ENCODE measurements around the gene MAD1L1. TPM values are rescaled to one million over a fixed set of nuclear protein-coding genes. Genes with fewer than 3 reads are reported as not detected.

The MAD1L1 gene
- total RNA-seq, 1 experiment from 2014 or later = 38.5 TPM

DNA sequence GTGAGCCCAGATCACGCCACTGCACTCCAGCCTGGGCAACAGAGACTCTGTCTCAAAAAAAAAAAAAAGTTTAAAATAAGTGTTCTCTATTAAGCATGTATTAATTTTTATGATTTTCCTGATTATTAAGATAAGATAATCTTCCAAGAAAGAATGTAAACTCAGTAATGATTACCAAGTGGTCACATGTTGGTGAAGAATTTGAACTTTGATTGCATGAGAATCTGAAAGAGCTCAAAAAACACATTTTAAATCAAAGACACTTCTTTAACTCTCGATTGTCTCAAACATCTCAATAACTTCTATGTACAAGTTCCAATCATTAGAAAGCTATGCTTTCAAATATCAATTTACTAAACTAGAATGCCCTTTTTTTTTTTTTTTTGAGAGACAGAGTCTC lies 47.7 kb upstream of the MAD1L1 start (continued):
- TF ChIP-seq, protein P1, sequence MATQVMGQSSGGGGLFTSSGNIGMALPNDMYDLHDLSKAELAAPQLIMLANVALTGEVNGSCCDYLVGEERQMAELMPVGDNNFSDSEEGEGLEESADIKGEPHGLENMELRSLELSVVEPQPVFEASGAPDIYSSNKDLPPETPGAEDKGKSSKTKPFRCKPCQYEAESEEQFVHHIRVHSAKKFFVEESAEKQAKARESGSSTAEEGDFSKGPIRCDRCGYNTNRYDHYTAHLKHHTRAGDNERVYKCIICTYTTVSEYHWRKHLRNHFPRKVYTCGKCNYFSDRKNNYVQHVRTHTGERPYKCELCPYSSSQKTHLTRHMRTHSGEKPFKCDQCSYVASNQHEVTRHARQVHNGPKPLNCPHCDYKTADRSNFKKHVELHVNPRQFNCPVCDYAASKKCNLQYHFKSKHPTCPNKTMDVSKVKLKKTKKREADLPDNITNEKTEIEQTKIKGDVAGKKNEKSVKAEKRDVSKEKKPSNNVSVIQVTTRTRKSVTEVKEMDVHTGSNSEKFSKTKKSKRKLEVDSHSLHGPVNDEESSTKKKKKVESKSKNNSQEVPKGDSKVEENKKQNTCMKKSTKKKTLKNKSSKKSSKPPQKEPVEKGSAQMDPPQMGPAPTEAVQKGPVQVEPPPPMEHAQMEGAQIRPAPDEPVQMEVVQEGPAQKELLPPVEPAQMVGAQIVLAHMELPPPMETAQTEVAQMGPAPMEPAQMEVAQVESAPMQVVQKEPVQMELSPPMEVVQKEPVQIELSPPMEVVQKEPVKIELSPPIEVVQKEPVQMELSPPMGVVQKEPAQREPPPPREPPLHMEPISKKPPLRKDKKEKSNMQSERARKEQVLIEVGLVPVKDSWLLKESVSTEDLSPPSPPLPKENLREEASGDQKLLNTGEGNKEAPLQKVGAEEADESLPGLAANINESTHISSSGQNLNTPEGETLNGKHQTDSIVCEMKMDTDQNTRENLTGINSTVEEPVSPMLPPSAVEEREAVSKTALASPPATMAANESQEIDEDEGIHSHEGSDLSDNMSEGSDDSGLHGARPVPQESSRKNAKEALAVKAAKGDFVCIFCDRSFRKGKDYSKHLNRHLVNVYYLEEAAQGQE (IDR thresholded peaks at IDR 0.05; ENCODE audit: low read depth) = no peak

DNA sequence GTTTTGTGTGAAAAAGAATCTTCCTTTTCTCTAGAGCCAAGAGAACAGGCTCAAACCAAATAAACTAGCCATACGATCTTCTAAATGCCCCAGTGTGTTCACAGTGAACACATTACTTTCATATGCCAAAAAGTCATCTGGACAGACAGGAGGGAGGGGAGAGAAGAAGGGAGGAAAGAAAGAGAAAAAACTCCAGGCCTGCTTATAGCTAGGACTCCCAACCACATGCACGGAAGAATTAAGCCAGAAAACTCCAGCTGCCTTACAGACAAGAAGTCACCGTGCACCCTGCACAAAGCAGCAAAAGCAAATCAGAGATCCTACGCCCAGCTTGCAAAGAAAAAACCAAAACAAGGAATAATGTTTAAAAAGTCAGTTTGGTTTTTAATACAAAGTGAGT lies 47.2 kb upstream of the MAD1L1 start:
- H3K9me3 ChIP-seq (ENCODE audit: control insufficient read depth in 1 of 2, insufficient read depth in 1 of 2, low read depth in 1 of 2, low read length in 2 of 2) = no peaks in the 10 kb centered on the region
- no peak overlapping the region for H2AFZ ChIP-seq (ENCODE audit: low read depth, low read length, poor library complexity, severe bottlenecking)
- no peak for TF ChIP-seq CEBPB (IDR thresholded peaks at IDR 0.05; ENCODE audit: low read depth)
- no TSS peak for BruUV-seq (replicated peaks)
- intact Hi-C loops (cut with micrococcal nuclease) = no loop called here
- peaks cover 10% of the 10 kb centered on the region for H3K79me2 ChIP-seq (ENCODE audit: insufficient read depth, low read length)
- no peak overlapping the region for H3K4me3 ChIP-seq (replicated peaks in 1 of 2; ENCODE audit: low read depth in 1 of 2, low read length in 2 of 2)
- H3K4me2 ChIP-seq (ENCODE audit: low read length) = no peak overlapping the region
- no peak overlapping the region for H3K9ac ChIP-seq (ENCODE audit: low read length)
- ChIA-PET CTCF (no interaction called here), POLR2A (no interaction called here), RAD21 (ENCODE audit: low non-redundant PET in 1 of 2, low total read pairs in 2 of 2, uncharacterized antibody in 2 of 2, unreplicated experiment in 2 of 2) (no interaction called here)
- ATAC-seq (no peak), DNase-seq (ENCODE audit: low read depth, low spot score) (no peak)
- no peaks in the 10 kb centered on the region for H3K36me3 ChIP-seq (ENCODE audit: control insufficient read depth in 1 of 2, insufficient read depth in 2 of 2, low read length in 2 of 2)
- H3K27ac ChIP-seq (ENCODE audit: low read depth, low read length) = no peak overlapping the region
- no peaks in the 10 kb centered on the region for H3K27me3 ChIP-seq (ENCODE audit: insufficient read depth, low read length)
- no peaks in the 10 kb centered on the region for H3K9me2 ChIP-seq (ENCODE audit: insufficient read depth)
- no peaks in the 10 kb centered on the region for H4K20me1 ChIP-seq (ENCODE audit: insufficient read depth)
- H3K4me1 ChIP-seq (ENCODE audit: control insufficient read depth in 1 of 2, insufficient read depth in 2 of 2, low read length in 2 of 2) = no peaks in the 10 kb centered on the region

DNA sequence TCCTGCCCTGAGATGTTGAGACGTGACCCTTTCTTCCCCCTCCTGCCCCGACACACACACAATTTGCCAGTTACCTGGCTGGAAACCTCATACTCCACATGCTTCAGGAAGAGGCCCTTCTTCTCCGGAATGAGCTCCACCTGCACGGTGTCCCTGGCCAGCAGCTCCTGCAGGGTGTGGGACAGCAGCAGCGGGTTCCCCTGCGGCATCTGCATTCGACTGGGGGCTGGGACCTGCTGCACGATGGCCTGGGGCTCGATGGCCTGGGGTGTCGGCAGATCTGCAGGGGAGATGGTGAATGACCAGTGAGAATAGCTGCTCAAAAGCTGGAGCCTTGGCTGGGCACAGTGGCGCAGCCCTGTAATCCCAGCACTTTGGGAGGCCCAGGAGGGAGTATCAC lies 45.3 kb upstream of the MAD1L1 start:
- no TSS peak for BruUV-seq (replicated peaks)
- ChIA-PET POLR2A (no interaction called here), CTCF (no interaction called here)
- TF ChIP-seq YY1 (IDR thresholded peaks at IDR 0.05; ENCODE audit: extremely low read depth, insufficient replicate concordance, low read depth, low read length) (no peak), SP1 (IDR thresholded peaks at IDR 0.05; ENCODE audit: low read depth) (no peak), TCF7L2 (IDR thresholded peaks at IDR 0.05; ENCODE audit: borderline replicate concordance, extremely low read depth, insufficient read depth, insufficient read length) (no peak), EZH2phosphoT487 (IDR thresholded peaks at IDR 0.05; ENCODE audit: borderline replicate concordance) (no peak), EZH2 (IDR thresholded peaks at IDR 0.05) (no peak), FOSL1 (IDR thresholded peaks at IDR 0.05; ENCODE audit: low read depth) (no peak), ELF1 (IDR thresholded peaks at IDR 0.05; ENCODE audit: borderline replicate concordance, low read depth) (no peak), RAD21 (IDR thresholded peaks at IDR 0.05; ENCODE audit: low read depth) (no peak), ZFX (IDR thresholded peaks at IDR 0.05) (no peak), POLR2AphosphoS5 (IDR thresholded peaks at IDR 0.05; ENCODE audit: low read depth, low read length) (no peak)
- TF ChIP-seq, protein P2, sequence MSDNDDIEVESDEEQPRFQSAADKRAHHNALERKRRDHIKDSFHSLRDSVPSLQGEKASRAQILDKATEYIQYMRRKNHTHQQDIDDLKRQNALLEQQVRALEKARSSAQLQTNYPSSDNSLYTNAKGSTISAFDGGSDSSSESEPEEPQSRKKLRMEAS (IDR thresholded peaks at IDR 0.05) = no peak
- TF ChIP-seq, protein P1 (IDR thresholded peaks at IDR 0.05; ENCODE audit: low read depth) = no peak

More for the DNA sequence above, 45.3 kb upstream of the MAD1L1 start:
- Histone ChIP-seq H3K4me3 (replicated peaks in 1 of 2; ENCODE audit: low read depth in 1 of 2, low read length in 2 of 2) (no peak overlapping the region), H3K9me3 (ENCODE audit: control insufficient read depth in 1 of 2, insufficient read depth in 1 of 2, low read depth in 1 of 2, low read length in 2 of 2) (no peaks in the 10 kb centered on the region), H3K79me2 (ENCODE audit: insufficient read depth, low read length) (peaks cover 10% of the 10 kb centered on the region), H3K9ac (ENCODE audit: low read length) (no peak overlapping the region), H2AFZ (ENCODE audit: low read depth, low read length, poor library complexity, severe bottlenecking) (no peak overlapping the region), H3K27me3 (ENCODE audit: insufficient read depth, low read length) (no peaks in the 10 kb centered on the region), H3K27ac (ENCODE audit: low read depth, low read length) (no peak overlapping the region), H3K9me2 (ENCODE audit: insufficient read depth) (no peaks in the 10 kb centered on the region), H4K20me1 (ENCODE audit: insufficient read depth) (no peaks in the 10 kb centered on the region), H3K4me1 (ENCODE audit: control insufficient read depth in 1 of 2, insufficient read depth in 2 of 2, low read length in 2 of 2) (no peaks in the 10 kb centered on the region), H3K36me3 (ENCODE audit: control insufficient read depth in 1 of 2, insufficient read depth in 2 of 2, low read length in 2 of 2) (no peaks in the 10 kb centered on the region), H3K4me2 (ENCODE audit: low read length) (no peak overlapping the region)
- RAD21 ChIA-PET (ENCODE audit: low non-redundant PET in 1 of 2, low total read pairs in 2 of 2, uncharacterized antibody in 2 of 2, unreplicated experiment in 2 of 2) = no interaction called here
- DNase-seq (ENCODE audit: low read depth, low spot score) (no peak), ATAC-seq (no peak)
- intact Hi-C loops (cut with micrococcal nuclease) = no loop called here
